ENCODE measurements around the gene PLXNA4.

The PLXNA4 gene

DNA sequence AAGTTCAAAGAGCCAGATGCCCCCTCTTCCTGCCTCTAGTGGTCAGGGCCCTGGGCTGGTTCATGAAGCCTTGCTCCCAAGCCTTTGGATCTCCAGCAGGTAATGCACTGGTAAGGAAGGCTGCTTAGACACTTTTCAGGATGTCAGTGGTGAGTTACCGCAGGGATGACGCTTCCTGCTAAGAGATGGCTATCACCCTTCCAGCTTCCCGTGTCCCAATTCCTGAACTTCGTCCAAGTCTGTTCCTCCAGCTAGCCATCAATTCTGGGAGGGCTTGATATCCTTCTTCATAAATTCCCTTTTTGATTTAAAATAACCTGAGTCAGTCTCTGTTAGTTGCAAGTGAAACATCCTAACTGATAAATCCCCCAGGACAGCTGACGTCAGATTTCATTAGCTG is 221.2 kb downstream of the PLXNA4 start:
- DNase-seq (ENCODE audit: low read depth) = no peak

DNA sequence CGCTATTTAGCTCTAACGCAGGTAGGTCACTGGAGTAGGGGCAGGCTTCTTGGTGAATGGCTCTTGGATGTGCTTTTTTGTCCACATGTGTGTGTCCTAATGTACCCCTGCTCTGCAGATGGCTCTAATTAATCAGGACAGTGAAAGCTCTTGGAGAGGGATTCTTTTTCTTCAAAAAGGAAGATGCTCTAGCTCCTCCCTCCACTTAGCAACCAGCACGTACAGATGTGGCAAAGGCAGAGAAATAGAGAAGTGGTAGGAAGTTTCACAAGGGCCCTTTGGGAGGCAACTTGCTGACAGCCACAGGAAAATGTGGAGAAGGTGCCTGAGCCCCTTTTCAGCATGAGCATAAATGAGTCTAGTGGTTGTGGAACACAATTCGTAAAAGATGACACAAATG is 221.7 kb downstream of the PLXNA4 start:
- no peak for DNase-seq (ENCODE audit: low read depth)

DNA sequence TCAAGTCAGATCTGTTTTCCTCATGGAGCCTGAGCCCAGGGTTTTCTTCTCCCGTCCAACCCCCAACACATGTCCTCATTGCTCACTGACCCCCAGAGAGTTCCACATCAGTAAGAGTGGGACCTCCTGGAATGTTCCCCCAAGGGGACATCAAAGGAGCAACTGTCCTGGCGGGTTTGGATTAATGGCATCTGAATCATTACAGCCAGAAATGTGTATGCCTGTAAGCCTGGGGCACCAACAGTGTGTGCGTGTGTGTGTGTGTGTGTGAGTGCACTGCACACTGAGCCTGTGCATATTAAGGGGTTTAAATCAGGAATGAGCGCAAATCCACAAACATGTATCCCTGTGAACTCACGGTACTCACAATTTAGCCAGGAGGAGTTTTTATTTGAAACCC is 222.3 kb downstream of the PLXNA4 start:
- no peak for DNase-seq (ENCODE audit: low read depth)

GRCh38 chr7:132352800-132353199 is 223.5 kb downstream of the PLXNA4 start:
- DNase-seq (ENCODE audit: low read depth) = no peak

GRCh38 chr7:132351954-132352499 is 224.2 kb downstream of the PLXNA4 start:
- no peak for DNase-seq (ENCODE audit: low read depth)

GRCh38 chr7:132350741-132351140 is 225.5 kb downstream of the PLXNA4 start:
- DNase-seq (ENCODE audit: low read depth) = no peak

GRCh38 chr7:132349075-132349474 is 227.2 kb downstream of the PLXNA4 start:
- DNase-seq (ENCODE audit: low read depth) = no peak

DNA sequence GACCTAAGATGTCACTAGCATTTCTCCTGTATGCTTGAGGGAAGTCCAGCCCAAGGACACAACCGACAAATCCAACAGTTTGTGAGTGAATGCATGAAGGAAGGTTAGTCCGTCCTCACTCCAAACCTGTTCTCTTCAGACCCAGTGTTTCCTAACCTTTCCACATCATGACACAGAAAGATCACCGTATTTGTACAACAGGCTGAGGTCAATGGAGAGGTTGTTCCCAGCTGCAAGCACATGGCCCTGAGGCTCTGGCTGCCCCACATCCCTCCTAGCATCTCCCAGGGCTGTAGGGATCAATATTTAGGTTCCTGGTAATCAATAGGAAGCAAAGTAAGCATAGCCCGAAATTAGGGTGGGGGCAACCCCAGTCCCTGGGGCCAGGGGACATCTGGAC is 227.9 kb downstream of the PLXNA4 start:
- no peak for DNase-seq (ENCODE audit: low read depth)

GRCh38 chr7:132347858-132348257 is 228.4 kb downstream of the PLXNA4 start:
- DNase-seq (ENCODE audit: low read depth) = no peak

- DNase-seq (ENCODE audit: low read depth) = no peak
Observed at GRCh38 chr7:132347123-132347522, 229.1 kb downstream of the PLXNA4 start.

DNA sequence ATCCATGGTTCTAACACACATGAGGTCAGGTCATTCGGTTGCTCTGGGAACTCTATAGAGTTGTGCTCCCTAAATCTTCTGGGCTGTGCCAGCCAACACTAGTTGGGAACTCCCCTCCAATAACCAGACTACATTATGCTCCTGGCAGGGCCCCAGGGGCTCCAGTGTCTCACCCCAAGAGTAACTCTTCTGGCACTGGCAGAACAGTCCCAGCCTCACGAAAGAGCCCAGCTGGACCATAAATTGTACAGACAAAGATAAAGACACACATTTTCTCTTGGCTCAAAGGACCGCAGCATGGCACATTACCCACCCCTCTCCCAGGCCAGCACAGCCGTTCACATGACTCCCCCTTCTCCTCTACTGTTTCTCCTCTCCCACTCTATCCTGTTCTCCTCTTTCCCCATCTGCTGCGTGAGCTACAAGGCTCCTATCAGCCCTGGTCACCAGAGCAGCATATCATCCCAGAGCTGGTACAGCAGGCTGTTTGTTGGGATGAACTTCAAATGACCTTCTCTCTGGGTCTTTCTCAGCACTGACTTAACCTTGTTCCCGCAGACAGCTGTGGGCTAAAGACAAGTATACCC is 230.6 kb downstream of the PLXNA4 start:
- DNase-seq (ENCODE audit: low read depth) = no peak

DNA sequence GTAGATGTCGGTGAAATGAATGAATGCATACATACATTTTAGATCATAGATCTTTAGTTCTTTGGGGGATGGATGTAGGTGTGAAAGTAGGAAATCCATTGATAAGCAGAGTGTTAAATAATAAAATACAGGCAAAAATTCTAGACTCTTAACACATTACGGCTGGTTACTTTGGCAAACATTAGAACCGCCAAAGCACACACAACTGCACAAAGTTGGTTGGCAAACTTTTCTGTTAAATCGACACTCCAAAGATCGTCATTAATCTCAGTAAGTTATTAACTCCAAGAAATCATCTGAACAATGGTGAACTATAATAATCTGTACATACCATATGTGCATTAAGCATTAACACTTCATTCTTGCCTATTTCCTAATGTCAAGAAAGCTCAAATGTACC is 231.2 kb downstream of the PLXNA4 start:
- DNase-seq (ENCODE audit: low read depth) = no peak

DNA sequence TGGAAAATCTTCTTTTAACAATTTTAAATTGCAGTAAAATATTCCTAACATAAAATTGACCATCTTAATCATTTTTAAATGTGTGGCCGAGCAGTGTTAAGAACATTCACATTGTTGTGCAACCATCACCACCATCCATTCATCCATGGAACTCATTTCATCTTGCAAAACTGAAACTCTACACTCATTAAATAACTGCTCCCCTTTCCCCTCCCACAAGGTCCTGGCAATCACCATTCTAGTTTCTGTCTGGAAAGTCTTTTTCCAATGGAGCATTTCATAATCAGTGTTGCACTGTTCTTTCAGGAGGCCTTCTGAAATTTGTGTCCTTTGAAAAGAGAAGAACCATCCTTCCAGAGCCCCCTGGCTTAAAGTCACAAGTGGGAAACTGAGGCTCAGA is 233.1 kb downstream of the PLXNA4 start:
- no peak for DNase-seq (ENCODE audit: low read depth)

DNA sequence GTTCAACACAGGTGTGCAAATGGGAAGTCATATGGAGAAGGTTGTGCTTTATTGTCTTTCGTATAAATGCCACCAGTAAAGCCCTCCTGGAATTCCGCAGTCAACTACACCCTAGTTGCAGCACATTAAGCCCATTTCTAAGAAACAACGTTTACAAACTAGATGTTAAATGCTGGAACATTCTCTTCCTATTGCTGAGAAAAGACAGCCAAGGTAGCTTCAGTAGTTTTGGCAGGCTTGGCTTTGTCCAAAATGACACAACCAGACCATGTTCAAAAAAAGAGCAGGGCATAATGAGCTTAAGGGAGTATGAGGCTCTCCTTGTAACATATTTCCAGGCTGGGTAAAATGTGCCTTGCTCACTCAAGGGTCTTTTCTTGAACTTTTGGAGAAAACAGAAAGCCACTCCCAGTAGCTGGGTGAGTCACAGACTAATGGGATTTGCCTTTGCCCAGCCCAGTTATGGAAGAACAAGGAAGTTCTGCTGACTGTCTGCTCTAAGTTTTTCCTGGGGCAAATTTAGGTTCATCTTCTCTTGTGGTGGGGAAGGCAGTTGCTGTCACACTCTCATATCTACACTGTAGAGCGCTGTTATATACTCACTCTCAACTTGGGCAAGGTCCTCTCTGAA is 238.7 kb downstream of the PLXNA4 start:
- no peak for DNase-seq (ENCODE audit: low read depth)

DNA sequence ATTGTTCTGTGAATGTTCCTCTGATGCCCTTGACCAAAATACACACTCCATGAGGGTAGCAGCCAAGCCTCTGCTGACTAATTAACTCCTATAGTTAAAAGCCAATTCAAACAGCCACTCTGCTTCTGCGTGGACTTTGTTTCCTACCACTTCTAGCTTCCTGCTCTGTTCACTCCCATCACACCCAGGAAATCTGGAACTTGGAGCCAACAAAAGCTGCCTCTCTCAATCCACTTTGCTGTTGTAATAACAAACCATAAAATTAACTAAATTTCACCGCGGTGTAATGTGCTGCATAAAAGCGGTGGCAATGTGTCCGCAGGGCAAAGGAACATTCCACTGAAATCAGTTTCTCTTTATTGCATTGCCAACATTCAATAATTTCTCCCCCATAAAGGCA is 239.5 kb downstream of the PLXNA4 start:
- no peak for DNase-seq (ENCODE audit: low read depth)

GRCh38 chr7:132333301-132333700 is 243.0 kb downstream of the PLXNA4 start:
- DNase-seq (ENCODE audit: low read depth) = no peak

DNA sequence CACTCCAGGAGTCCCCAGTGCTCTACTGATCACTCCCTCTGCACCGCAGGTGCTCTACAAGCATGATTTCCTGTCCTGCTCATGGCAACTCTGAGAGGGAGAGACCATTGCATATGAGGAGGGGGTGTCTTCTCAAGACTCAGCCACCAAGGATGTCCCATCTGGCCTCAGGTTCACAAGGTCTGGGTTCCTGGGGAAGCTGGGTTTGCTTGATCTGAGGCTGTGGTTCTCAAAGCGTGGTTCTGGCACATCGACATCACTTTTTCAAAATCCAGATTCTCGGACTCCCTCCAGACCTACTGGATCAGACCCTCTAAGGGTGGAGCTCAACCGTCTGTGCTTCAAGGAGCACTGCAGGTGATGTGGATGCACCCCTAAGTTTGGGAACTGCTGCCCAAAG is 247.5 kb downstream of the PLXNA4 start:
- DNase-seq (ENCODE audit: low read depth) = no peak

DNA sequence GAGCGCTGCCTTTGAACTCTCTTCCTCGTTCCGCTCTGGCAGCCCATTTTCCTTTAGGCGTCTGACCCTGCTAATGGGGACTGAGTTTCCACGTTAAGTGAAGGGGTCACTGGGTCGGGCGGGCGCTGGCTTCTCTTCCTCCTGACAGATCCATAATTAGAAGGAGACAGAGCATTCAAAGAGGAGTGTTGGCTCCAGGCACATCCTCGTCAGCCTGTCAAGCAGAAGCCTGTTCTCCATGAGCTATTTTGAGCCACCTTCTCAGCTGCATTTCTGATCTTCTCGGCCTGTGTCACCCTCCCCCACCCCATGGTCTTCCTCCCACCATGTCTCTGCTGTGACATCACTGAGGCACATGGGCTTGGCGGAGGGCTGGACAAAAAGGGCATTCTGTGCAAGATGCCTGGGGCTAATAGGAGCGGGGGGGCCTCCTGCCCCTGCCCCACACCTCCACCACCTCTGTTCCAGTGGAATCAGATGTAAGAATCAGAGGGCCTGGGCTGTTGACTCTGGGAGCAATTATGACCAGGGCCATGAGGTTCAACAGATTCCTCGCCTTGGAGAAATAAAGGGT is 248.1 kb downstream of the PLXNA4 start:
- no peak for DNase-seq (ENCODE audit: low read depth)

DNA sequence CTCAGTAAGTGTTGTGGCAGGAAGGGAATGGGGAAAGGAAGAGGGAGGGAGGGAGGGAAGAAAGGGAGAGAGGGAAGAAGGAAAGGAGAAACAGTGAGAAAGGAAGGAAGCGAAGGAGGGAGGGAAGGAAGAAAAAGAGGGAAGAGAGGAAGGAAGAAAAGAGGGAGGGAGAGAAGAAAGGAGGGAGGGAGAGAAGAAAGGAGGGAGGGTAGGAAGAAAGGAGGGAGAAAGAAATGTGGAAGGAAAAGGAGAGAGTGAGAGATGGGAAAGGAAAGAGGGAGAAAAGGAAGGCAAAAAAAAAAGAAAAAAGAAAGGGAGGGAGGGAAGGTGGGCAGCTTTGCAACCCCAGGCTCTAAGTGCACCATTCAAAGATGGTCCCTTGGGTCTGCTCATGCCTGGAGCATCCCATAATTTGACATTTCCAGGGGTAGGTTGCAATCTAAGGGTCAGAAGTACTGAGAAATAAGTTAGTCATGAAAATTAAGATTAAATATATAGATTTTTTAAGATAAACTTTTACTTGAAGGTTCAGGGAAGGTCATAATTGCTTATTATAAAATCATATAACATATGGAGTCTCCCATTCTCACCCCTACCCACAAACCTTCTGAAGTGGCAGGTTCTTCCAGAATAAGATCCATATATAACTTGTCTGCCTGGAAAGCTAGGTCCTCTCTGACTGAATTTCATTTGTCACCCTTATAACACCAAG is 249.2 kb downstream of the PLXNA4 start:
- no peak for DNase-seq (ENCODE audit: low read depth)

GRCh38 chr7:132322970-132323369 is 253.3 kb downstream of the PLXNA4 start:
- DNase-seq (ENCODE audit: low read depth) = no peak

DNA sequence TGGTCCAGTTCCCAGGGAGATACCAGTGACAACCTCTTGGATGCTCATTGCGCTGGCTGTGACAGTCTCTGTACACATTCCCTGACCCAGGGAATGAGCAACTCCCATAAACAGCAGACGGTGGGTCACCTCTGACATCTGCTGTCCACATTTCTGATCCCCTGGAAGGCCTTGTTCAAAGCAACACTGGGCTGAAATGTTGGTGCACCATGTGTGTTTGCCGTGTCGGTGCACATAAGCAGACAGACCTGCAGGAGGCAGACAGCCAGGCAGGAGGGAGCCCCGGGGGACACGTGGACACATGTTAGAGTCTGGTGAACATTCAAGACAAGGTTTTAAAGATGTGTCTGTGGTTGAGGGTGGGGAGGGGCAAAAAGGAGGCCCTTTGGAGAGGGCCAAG is 254.9 kb downstream of the PLXNA4 start:
- DNase-seq (ENCODE audit: low read depth) = no peak

GRCh38 chr7:132319481-132319880 is 256.8 kb downstream of the PLXNA4 start:
- no peak for DNase-seq (ENCODE audit: low read depth)

Data from activated T-cell treated with anti-CD3 and anti-CD28 coated beads for 48 hours (primary cell).